HS-5 (cell line): ENCODE data around the gene SLIT2.
A peak's percentile ranks its signal among the peaks of the same experiment; 100 is the strongest.

Experiments used
- DNase-seq: peaks from one replicate; pipeline ENCODE4 v3.0.0-alpha.2; 2012; ENCODE audit warnings: low read depth

Gene SLIT2

DNA sequence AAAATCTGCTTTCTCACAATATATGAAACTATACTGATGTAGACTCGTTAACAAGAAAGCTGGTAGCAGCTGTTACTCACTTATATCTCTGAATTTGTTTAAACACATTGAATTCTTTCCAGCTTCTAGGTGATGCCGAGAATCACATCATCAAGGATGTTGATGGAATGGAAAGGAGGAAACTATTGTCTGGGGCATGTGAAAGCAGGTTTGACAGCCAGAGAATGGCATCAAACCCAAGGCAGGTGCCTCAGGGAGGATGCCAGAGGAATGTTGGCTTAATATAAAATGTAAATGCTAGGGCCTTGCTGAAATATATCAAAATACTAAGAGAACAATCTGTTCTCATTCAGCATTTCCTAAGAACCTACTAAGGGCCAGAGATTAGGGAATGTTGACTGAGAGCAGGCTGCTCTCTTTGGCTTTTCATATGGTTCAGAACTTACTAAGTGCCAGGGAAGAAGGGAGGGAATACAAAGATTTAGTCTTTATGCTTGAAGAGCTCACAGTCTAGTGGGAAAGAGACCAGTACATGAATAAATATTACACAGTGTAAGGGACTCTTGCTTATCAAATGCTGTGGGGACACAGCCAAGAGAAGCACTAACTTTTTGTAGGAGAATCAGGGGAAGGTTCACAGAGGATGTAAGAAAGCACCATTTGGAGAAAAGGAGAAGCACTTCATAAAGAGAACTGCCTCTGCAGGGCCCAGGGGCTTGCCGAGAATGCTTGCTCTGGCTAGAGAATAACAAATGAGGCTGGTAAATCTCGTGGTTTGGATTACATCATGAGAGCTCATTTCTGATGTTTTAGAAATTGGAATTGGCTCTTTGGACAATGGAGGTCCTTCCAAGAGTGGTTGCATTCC lies 14.7 kb downstream of the SLIT2 start:
- no peak for DNase-seq

DNA sequence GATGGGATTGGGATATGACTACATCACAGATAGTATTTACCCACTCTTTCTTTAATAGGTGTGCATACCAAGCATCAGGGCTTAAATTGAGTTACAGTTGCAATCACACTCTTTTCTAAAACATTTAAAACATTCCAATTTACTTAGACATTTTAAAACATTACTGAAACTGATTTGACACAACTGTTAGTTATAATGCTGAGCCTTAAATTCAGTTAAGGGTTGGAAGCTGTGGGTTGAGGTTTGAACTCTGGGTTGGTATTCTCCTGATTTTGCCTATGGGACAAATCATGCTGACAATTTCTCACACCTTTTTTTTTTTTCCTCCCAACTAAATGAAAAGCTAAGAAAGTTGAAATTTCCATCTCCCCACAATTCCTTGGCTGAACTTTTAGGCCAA lies 16.3 kb downstream of the SLIT2 start:
- no peak for DNase-seq

DNA sequence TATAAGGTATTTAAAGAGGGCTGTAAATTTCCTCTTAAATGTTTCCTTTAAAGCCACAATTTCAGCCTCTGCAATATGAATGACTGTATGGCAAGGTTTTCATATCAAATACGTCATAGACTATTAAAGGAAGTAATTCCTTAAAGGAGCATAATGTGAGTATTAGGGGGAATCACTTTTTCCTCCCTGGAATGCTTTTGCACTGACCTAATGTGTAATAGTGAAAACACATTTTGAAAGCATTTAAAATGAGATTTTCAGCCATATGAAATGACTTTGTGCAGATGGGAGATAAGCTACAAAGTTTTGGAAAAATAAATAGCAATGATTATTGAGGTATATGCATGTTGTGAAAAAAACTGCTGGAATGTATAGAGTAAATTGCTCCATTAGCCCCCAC lies 17.6 kb downstream of the SLIT2 start:
- DNase-seq, result no peak

DNA sequence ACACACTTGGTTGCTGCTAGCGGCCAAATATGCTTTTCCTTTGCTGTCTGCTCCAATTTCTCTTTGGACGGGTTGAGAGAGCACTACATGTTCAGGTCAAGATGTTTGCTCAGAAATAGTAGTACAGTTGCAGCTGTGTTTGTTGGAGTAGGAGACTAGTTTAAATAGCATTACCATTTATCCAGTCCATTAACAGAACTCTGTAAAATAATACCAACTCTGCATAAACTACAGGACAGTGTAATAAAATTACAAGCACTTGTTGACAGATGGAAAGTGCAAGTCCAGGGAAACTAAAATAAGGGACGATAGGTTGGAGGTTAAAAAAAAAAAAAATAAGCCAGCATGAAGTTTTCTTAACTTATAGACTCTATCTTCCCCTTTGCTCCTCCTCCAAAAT lies 20.2 kb downstream of the SLIT2 start:
- DNase-seq, result no peak

DNA sequence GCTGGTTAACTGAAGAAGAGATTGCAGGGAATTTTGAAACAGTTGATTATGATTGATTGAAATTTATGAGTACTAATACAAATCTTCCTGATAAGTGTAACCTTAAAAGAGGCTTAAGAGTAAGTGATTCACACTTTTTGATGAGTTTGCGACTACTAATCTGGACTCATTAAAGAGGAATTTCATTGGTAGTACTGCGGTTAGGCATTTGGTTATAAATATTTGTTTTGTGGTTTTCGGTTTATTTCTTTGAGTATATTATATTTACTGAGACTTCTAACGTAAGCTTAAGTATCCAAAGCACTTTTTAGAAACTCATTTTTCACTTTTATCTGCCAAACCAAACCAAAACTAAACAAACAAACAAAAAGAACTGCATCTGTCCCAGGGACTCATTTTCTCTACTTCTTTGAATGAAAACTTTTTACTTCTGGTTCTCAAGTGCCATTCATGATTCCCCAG lies 20.7 kb downstream of the SLIT2 start:
- DNase-seq, result no peak

DNA sequence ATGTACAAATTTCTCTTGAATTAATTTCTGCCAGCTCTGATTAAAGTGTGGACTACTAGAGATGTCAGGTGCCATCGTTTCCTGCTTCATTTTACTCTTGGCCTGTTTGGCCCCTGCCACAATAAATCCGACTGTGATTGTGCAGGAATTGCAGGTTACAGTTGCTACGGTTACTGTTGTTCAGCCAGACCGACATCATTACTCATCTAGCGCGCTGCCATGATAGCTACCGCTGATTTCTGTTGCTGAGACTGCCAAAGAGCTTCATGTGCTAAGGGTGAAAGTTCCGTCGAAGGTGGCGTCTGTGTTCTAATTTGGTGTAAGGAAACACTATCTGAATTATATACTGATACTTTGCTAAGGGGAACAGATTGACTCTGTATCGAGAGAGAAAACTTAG lies 22.1 kb downstream of the SLIT2 start:
- no peak for DNase-seq

DNA sequence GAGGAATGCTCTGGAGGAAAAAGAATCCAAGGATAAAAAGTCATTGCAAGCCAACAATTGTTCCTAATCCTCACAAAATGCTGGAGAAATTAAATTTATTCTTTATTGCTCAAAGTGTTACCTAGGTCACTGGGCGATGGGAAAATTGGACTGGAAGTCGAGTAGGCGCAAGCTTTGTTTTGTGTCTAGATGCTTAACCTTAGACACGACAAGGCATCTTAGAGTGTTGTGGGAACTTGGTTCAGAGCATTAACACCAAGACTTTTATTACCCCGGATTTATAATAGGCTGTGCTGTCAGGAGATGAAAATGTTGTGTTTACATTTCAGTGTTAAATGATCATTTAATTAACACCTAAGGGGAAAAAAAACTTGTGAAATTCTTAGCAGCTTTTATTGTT lies 25.1 kb downstream of the SLIT2 start:
- DNase-seq, result no peak

DNA sequence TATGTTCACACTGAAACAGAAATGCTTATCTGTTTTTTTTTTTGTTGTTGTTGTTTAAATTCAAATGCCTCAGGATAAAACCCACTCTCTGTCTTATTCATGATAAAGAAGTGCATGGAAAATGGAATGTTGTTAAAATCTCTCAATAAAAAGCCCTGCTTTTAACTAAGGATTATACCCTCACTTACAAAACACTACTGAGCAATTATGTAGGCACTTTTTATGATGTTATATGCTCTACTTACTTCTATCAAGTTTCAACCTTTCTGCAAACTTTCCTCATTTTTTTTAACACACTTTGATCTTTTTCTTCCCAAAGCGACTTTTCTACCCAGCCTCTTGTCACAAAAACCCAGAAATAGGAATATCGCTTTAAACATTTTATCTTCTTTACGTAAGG lies 26.5 kb downstream of the SLIT2 start:
- no peak for DNase-seq

DNA sequence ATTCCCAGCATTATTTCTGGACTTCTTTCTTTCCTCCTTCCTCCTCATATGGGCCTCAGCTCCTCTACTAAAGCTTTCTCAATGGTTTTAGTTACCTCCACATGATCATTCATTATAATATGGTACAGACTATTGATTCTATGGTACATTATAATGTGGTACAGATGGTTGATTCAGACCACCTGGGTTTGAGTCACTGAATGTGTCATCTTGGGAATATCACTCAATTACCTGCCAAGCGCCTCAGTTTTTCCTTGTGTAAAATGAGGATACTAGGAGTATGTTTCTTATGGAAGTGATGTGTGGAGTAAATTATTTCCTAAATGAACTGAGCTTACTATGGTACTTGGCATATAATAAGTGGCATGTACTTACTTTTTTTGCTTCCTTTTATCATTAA lies 27.7 kb downstream of the SLIT2 start:
- no peak for DNase-seq

DNA sequence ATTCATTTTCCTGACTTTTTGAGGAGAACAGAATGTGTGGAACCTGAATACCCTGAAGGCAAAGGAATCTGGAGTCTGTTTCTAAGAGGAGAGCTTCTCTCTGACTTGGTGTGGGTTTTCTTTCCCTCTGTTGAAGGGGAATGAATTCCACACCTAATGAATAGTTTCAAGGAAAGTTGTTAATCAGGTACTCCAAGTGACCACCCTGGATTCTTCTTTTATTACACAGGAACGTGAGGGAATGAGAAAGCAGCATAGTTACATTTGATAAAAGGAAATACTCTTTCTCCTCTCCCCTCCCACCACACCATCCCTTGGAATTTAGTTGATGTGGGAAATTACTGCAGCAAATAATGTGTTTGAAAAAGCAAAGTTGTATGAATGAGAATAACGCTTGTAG lies 29.7 kb downstream of the SLIT2 start:
- DNase-seq, result no peak

DNA sequence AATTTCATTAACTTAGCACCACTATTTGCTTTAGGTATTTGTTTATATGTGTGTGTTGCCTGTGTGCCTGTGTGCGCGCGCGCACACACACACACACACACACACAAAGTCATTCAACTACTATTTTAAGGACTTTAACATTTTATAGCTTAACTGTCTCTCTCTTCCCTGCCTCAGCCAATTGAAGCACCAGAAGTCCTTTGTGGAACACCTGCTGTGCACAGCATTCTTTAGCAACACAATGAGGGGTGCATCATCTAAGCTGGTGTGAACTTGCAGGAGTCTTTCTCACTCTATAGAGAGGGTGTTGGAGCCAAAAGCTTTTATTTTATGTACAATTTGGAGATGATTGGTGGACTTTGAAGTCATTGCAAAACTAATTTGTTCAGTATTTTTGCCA lies 31.3 kb downstream of the SLIT2 start:
- DNase-seq, result no peak

DNA sequence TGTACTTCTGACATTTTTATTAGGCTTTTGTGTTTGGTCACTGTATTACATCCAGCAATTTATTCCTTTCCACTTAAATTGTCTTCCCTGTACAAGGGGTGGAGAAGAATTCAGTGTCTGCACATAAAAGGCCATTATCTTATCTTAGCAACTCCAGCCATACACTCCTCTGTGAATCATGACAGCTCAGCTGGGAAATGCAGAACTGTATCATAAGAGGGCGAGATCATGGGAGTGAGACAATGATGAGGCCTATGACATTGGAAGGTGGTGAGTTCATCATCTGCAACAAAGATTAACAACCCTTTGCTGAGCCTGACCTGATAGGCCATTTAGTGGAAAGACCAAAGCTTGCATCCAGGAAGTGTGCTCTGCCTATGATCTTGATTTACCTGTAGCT lies 33.3 kb downstream of the SLIT2 start:
- no peak for DNase-seq

DNA sequence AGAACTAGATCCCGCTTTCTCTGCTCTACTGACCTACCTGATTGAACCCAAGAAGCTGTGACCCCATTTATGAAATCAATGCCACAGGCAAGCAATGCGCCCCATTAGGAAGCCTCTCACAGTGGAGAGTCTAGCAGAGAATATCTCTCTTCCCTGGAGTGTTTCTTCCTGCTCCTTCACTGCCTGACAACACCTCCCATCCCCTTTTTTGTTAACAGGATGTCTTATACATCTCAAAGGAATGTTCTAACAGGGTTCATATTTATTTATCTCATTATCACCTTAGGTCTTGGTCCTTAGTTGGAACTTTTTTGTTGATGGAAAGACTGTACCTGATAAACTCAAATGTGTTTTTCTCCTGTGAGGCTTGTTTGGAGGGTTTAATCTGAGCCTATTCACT lies 35.5 kb downstream of the SLIT2 start:
- DNase-seq, result no peak

DNA sequence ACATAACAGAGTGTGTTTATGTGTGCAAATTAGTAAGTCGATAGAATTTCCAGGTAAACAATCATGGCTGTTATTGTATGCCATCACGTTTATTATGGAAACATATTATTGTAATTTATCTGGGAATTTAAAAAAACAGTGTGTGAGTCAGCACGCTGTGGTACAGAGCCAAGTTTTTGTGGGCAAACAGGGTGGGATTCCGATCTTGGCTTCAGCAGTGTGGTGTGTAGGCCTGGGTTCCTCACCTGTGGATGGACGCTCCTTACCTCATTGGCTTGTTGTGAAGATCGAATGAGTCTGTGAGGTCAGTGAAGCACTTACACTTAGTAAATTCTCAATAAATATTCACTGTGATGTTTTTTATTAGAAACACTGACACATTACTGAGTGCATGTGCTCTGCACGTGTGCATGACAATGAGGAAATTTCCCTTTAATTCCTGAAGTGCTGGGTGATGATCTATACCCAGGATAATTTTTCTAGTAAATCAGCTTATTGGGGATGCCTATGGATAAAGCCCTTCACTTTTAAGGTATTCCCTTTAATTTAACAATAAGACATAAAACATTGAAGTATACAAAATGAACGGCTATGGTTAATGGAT lies 36.4 kb downstream of the SLIT2 start:
- no peak for DNase-seq

DNA sequence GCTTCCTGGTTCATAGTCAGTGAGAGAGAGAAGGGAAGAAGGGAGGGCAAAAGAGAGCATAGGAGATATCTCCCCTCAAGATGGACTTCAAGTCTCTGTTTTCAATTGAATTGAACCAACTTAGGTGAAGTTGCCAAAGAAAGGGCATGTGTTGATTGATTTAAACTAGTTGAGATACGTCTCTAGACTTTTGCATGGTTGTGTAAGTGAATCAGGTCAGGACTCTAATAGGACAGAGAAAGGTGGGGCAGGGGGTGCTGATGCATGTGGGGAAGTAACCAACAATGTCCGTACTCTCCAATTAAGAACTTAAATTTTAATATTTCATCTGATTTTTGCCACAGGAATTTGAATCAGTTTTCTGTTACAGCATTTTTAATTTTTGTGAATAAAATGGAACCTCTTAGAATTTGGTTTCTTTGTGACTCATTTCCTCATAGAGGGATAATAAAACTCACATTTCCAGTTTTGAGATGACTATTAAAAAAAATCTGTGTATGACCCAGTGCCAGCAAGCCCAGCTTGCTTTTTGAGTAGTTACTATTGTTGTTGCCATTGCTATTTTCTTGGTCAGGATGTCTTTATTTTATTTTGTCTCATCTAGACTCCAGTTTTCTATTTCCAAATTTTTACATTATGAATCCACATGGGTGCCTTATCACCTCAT lies 37.3 kb downstream of the SLIT2 start:
- DNase-seq, result peak; percentile 49

DNA sequence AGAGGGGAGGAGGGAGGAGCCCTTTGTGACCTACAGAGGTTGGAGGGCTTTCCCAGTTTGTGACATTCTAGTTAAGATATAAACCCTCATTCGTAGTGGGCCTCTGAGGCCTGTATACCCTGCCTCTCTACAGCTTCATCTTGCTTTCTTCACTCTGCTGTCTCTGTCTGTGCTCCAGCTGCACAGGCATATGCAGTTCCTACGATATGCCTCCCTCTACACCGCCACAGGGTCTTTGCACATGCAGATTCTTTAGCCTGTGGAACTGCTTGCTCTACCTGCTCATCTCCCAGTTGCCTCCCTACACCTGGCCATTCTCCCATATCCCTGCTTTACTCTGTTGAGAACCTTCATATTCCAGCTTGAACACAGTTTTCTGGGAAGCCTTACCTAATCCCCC lies 38.1 kb downstream of the SLIT2 start:
- DNase-seq, result no peak

DNA sequence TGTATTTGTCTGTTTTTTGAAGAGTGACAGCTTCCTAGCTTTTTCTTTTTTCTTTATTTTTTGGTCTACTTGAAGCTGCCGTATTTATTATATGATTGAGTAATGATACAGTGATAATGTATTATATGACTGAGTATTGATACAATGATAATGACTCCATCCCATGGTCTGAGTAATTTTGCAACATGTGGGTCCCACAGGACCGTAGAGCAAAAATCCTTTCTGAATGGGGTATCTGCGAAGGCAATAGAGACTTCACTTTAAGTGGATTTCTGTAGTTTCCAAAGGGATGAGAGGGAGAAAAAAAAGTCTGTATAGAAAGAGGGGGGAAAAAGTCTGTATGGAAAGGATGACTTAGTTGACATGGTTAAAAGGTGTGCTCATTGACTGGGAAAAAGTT lies 41.0 kb downstream of the SLIT2 start:
- no peak for DNase-seq

DNA sequence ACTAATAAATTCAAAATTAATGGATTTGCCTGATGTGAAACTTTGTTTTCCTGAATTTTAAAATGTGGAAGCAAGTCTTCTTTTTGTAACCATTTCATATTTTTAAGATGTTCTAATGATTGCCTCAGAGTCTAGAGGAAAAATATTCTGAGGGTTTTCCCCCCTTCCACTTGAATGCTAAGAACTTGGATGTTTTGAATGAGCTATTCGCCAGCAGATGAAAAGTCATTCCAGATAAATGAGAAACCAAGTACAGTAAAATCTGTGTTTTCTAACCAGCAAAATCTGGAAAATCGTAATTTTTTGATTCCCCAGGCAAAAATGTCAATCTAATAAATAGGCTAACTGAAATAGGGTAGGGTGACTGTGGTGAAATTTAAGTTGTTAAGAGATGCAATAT lies 45.6 kb downstream of the SLIT2 start:
- no peak for DNase-seq

DNA sequence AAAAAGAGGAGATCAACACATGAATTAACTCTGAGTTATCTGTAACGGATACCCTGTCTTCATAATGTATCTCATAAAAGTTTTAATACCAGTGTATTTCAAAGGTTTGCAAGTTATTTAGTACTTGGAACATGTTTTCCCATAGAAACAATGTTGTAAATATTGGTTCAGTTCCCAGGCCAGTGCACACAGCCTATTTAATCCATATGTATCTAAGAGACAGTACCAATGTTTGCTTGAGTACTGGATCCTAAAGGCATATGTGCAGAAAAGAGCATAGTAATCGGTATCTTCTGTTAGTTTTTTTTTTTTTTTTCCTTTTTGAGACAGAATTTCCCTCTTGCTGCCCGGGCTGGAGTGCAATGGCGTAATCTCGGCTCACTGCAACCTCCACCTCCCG lies 46.1 kb downstream of the SLIT2 start:
- DNase-seq, result no peak

DNA sequence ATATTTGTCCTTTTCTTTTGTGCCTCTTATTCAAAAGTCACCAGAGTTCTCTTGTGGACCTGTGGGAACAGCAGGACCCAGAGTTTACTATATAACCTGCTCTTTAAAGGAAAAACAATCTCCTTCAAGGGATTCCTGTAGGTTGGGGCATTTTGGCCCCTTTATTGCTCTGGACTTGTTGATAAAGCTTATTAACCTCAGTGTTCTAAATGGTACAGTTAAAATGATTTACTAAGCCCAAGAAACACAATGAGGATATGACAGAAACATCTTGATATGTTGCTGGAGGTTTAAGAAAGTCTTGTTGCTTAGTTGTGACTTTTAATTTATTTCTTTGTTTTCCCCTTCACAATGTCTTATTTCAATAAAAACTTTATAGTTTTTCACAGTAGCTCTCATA lies 46.8 kb downstream of the SLIT2 start:
- no peak for DNase-seq

DNA sequence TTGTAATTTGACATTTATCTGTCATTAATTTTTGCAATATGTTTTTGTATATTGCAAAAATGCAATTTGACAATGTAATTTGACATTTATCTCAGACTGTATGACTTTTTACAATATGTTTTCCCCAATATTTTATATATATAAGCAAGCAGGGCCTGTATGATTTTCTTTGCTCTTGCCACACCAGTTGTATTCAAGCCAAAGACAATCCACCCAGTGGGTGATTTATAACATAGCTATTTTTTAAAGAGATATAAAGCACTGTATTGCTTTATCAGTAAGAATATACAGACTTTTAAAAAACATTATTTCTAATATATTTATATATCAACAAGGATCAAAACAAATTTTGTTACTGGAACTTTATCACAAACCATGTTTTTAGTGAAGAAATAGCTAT lies 47.3 kb downstream of the SLIT2 start:
- DNase-seq, result no peak

DNA sequence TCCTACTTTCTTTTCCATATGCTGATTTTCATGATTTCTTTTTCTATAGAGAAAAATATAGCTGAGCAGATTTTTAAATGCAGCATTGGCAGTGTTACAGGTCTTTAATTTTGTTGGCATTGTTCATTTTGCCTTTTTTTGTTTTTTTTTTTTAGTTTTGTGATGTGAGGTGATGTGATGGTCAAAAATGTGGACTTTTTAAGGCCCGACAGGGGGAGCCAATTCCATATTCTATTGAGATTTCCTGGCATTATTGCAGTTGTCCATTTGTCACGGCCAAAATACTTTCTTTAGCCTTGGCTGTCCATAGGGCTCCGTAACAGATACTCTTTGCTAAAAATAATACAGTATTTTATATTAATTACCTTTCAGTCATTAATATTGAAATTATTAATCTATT lies 47.8 kb downstream of the SLIT2 start:
- no peak for DNase-seq

DNA sequence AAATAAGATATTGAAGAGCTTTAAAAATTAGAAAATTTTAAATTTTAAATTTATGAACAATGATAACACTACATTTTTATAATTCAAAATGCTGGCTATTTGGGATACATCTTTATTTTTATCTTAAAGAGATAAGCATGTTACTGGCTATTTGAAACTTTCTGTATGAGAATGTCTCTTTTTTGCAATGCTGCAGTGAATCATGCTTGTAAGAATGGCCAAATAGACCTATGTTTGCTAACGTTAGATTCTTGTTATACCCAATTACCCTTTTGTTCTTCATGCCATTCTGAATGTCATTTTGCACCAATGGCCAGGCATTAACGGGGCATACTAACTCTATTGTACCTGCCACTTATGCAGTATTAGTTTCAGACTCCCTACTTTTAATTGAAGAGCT lies 49.5 kb downstream of the SLIT2 start:
- DNase-seq, result no peak
